Femur (tissue), 1 donor: ENCODE data around the gene BSG.
"Not testable (repeated sequence)": the region's sequence is repeated elsewhere in the genome, so short reads cannot be mapped to it uniquely, and the experiment has no call there.

ENCODE experiments used
- DNase-seq: peaks from one replicate; pipeline ENCODE4 v3.0.0-alpha.2; 2017

Gene BSG

DNA sequence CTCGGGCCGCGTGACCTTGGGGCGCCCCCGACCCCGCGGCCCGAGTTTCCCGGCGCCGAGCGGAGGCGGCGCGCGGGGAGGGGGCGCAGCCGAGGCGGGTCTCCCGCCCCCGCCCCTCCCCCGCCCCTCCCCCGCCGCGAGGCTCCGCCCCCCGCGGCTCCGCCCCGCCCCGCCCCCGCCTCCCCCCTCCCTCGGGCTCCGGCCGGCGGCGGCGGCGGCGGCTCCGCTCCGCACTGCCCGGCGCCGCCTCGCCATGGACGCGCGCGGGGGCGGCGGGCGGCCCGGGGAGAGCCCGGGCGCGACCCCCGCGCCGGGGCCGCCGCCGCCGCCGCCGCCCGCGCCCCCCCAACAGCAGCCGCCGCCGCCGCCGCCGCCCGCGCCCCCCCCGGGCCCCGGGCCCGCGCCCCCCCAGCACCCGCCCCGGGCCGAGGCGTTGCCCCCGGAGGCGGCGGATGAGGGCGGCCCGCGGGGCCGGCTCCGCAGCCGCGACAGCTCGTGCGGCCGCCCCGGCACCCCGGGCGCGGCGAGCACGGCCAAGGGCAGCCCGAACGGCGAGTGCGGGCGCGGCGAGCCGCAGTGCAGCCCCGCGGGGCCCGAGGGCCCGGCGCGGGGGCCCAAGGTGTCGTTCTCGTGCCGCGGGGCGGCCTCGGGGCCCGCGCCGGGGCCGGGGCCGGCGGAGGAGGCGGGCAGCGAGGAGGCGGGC lies 17.4 kb downstream of the BSG start, which contains the start of gene HCN2:
Gene HCN2, plus strand, starts transcription at position 189 of the 703 bp plus-strand sequence. Its CDS starts 65 bp downstream, at position 254.
- DNase-seq = no peak

DNA sequence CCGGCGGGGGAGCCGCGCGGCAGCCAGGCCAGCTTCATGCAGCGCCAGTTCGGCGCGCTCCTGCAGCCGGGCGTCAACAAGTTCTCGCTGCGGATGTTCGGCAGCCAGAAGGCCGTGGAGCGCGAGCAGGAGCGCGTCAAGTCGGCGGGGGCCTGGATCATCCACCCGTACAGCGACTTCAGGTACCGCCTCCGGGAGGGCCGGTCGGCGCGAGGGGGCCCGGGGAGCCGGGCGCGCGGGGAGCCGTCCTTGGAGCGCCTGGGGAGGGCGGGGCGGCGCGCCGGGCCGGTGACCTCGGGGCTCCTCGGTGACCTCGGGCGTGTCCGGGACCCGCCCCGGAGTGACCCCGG lies 18.0 kb downstream of the BSG start:
- no peak for DNase-seq

GRCh38 chr19:590750-591098 lies 18.3 kb downstream of the BSG start:
- no peak for DNase-seq

DNA sequence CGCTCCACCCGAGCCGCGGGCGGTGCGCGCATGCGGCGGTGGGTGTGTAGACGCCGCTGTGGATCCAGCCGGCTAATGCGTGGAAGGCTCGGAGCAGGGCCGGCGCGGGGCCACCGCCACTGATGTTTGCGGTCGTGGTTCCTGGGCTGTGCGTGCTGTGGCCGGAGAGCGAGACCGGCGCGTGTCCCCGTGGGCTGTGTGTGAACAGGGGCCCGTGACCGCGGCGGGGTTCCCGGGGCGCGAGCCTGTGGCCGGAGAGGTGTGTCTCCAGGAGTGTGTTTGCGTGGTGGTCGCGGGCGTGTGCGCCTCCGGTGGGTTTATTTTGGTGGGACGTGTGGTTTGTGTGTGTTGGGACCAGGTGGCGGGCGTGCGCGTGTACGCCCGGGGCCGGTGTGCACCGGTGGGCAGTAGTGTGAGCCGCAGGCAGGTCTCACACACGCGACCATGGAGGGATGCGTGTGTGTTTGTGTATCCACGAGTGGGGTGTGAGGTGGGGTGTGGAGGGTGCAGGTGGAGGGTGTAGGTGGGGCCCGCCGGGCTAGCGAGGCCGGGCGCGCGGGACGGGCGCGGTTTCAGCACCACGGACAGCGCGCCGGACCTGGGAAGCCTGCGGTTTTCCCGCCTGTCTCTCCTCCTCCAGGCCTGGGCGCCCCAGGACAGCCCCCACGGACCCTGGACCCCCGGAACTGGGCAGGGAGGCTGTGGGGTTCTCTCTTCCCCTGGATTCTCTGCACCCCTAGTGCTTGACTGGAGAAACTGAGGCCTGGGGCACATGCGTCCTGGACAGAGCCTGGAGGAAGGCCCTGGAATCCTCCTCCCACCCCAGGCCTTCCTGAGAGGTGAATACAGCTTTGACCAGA lies 18.9 kb downstream of the BSG start:
- no peak for DNase-seq

DNA sequence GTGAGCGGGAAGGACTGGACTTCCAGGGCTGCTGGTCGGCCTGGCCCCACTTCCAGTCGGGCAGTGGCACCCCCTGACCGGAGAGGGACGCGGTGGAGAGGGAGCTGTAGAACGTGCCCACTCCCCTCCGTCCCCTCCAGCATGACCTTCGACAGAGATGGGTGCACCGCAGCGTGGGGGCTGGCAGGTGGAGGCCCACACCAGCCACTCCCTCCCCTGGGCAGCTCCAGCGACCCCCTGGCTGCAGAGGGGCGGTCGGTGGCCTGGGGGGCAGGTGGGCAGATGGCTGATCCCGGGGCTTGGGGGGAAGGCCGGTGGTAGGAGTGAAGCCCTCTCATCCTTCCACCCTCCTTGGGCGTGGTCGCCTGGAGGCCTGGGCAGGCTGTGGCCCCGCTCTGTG lies 19.7 kb downstream of the BSG start:
- DNase-seq = no peak

DNA sequence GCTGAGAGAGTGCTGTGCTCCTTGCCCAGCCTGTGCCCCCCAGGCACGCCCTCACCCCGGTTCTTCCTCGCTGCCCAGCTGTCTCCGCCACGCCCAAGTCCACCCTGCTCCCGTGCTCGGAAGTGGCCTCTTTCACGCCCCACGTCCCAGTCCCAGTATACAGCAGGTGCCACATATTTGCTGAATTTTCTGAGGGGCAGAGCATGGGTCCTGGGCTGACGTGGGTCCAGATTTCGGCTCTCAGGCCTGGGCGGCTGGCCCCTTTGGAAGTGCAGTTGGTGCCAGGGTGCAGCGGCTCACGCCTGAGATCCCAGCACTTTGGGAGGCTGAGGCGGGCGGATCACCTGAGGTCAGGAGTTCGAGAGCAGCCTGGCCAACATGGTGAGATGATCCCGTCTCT lies 20.7 kb downstream of the BSG start:
- no peak for DNase-seq

DNA sequence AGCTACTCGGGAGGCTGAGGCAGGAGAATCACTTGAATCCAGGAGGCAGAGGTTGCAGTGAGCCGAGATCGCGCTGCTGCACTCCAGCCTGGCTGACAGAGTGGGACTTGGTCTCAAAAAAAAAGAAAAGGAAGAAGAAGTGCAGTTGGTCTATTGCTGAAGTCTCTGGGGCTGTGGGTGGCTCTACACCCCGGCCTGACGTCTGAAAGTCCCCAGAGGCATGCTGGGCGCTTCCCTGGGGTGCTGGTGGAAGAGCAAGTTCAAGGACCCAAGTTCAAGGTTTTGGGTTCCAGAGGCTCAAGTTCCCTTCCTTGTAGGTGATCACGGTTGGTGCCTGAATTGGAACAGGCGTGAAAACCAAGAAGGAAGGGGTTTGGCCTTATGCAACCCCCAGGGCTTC lies 21.1 kb downstream of the BSG start:
- DNase-seq = no peak

DNA sequence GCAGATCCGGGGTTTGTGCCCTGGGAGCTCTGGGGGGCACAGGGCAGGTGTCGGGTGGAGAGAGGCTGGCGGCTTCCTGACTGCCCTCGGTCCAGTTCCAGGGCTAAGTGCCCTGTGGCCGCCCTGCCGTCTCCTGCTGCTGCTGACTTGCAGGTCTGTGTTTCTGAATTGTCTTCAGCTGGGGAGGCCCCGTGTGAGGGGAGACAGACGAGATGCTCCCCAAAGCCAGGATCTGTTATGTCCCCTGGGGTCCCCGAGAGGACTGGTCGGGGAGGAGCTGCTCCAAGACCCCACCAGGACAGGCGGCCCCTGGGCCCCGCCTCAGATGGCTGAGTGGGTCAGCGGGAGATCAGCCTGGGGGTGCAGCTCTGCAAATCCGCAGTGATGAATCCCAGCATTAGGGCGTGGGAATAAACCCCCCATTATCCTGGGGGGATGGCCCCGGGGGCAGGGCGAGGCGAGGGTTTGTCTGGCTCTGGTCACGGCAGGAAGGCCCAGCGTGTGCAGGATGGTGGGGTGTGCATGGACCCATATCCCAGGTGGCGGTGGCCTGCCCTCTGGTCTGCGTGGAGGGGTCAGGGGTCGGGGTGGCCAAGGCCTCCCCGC lies 22.0 kb downstream of the BSG start:
- no peak for DNase-seq

DNA sequence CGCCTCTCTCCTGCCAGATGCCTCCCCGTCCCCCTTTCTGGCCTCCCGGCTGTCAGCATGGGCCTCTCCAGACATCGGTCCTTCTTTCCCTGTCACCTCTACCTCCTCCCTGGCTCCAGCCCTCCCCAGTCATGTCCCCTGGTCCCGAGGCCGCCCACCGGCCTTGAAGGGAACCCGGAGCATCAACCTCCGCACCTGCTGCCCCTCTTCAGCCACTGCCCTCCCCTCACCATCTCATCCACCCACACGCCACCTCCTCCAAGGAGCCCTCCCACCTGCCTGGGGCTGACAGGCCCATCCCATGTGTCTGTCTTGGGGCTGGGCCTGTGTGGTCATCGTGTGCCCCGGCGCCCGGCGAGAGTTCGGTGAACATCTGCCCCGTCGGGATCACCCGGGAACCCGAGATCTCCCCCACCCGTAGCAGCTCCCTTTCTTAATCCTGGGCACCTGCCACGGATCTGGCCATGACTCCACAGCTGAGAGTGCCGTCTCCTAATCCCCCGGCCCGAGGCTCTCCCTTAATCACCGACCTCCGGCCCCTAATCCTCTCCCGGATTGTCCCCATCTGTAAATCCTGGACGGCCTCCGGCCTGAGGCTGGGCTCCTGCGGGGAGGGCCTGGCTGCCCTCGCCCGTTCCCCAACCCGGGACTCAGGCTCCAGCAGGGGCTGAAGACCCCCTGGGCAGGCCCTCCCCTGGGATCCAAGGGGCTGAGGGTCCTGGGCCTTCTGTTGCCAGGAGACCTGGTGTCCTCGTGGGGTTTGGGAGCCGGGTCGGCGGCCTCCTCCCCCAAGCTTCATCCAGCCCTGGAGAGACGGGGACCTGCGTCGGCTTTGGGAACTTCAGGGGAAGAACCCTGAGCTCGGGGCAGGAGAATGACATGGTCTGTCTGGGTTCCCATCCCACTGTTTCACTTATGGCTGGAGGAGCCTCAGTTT lies 23.2 kb downstream of the BSG start:
- DNase-seq = no peak

GRCh38 chr19:596263-596655 lies 23.9 kb downstream of the BSG start:
- DNase-seq = no peak

DNA sequence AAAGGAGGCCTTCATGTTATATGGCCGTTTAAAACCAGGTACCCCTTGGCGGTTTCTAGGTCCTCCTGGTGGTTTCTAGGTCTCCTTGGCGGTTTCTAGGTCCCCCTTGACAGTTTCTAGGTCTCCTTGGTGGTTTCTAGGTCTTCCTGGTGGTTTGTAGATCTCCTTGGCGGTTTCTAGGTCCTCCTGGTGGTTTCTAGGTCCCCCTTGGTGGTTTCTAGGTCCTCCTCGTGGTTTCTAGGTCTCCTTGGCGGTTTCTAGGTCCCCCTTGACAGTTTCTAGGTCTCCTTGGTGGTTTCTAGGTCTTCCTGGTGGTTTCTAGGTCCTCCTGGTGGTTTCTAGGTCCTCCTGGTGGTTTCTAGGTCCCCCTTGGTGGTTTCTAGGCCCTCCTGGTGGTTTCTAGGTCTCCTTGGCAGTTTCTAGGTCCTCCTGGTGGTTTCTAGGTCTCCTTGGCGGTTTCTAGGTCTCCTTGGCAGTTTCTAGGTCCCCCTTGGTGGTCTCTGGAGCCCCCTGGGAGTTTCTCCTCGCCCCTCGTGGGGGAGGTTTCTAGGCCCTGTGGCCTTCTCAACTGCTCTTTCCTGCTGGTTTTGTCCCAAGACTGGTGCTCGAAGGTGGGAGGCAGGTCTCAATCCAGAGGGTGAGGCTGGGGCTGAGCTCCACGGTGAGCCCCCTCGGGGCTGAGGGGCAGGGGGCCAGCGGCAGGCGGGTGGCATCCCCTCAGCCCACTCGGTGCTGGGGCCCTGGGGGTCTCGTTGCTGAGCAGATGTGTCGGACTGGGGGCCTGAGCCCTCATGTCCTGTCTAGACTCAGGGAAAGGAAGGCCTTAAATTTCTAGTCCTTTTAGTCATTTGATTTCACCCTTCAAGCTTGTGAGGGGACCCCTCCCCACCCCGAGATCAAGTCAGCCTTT lies 25.3 kb downstream of the BSG start:
- DNase-seq = no peak

GRCh38 chr19:601310-601709 lies 28.9 kb downstream of the BSG start:
- no peak for DNase-seq

- DNase-seq = no peak
These were observed 29.4 kb downstream of the BSG start for GRCh38 chr19:601790-602189.

- DNase-seq = no peak
These were observed 30.2 kb downstream of the BSG start for GRCh38 chr19:602391-603301.

GRCh38 chr19:603302-603639 lies 30.9 kb downstream of the BSG start:
- DNase-seq = not testable (repeated sequence)

- not testable (repeated sequence) for DNase-seq
These were observed 31.4 kb downstream of the BSG start for GRCh38 chr19:603779-604178.

DNA sequence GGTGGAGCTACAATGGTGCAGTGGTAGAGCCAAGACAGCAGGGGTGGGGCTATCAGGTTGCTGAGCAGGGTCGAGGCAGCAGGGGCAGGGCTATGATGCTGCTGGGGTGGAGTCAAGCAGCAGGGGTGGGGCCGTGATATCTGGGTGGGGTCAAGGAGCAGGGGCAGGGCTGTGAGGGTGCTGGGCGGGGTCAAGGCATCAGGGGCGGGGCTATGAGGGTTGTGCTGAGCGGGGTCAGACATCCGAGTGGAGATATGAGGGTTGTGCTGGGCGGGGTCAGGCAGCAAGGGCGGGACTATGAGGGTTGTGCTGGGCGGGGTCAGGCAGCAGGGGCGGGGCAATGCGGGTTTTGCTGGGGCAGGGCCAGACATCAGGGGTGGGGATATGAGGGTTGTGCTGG lies 32.0 kb downstream of the BSG start:
- no peak for DNase-seq

GRCh38 chr19:605061-605971 lies 32.9 kb downstream of the BSG start:
- DNase-seq = not testable (repeated sequence)

DNA sequence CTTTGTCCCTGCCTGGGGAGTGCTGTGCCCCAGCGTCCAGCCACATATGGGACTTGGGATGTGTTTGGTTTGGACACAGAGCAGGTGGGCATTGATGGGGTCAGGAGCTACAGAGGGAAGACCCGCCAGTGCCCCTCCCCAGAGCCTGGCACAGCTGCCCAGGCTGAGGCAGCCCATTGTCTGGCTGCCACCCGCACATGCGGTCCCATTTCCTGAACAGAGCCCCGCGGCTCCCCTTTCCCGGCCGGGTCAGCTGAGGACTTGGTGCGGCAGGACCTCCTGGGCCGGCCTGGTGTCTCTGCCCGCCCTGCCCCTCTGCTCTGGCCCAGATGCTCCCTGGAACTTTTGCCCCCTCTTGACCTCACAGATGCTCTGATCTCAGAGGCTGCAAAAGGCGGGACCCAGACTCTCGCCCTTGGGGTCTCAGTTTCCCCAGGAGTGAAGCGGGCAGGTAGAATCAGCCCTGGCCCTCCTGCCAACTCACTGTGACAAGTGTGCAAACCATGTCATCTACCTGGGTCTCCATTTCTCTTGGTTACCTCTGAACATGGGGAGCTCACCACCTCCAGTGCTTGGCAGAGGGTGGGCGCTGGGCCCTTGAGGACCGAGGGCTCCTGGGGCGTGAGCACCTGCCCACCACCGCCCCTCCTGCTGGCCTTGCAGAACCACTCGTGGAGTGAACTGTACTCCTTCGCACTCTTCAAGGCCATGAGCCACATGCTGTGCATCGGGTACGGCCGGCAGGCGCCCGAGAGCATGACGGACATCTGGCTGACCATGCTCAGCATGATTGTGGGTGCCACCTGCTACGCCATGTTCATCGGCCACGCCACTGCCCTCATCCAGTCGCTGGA lies 35.1 kb downstream of the BSG start:
- no peak for DNase-seq
